K562 (cell line): ENCODE results near the gene PPP2R5A. TPM values are rescaled to one million over a fixed set of nuclear protein-coding genes. Genes with fewer than 3 reads are reported as not detected.

Experiments used
- CGGBP1 ChIP-seq: fragments of 250-450 bp; sonication (Bioruptor Pico); IDR thresholded peaks from 2 replicates; pipeline ENCODE4 v1.9.0; 2021; ENCODE audit warnings: mild to moderate bottlenecking
- E4F1 ChIP-seq: fragments of 250-450 bp; sonication (Bioruptor Pico); IDR thresholded peaks from 2 replicates; pipeline ENCODE4 v1.5.0; 2021; ENCODE audit warnings: mild to moderate bottlenecking, borderline replicate concordance
- GTF2E2 ChIP-seq: fragments of 200-800 bp; sonication (Bioruptor generic); IDR thresholded peaks from 2 replicates; pipeline ENCODE4 v1.6.1; 2016; ENCODE audit warnings: missing genetic modification characterization, missing compliant biosample characterization
- HEY1 ChIP-seq: fragments of 250-450 bp; sonication (Bioruptor Pico); IDR thresholded peaks from 2 replicates; pipeline ENCODE4 v1.5.0; 2020; ENCODE audit warnings: mild to moderate bottlenecking, moderate library complexity, borderline replicate concordance
- PHF21A ChIP-seq: fragments of 450-650 bp; IDR thresholded peaks from 2 replicates; pipeline ENCODE4 v1.6.1; 2017; ENCODE audit warnings: low read depth, borderline replicate concordance
- SNIP1 ChIP-seq: fragments of 450-650 bp; IDR thresholded peaks from 2 replicates; pipeline ENCODE4 v1.7.1; 2017; ENCODE audit warnings: low read depth, mild to moderate bottlenecking
- SREBF1 ChIP-seq: fragments of 150-350 bp; IDR thresholded peaks from 2 replicates; pipeline ENCODE4 v1.6.1; 2014; ENCODE audit warnings: antibody characterized with exemption, low read depth, low read length, borderline replicate concordance
- SRSF7 ChIP-seq: fragments of 200-400 bp; formaldehyde crosslinking; optimal IDR thresholded peaks from 2 replicates; pipeline ENCODE3; 2017; ENCODE audit warnings: mild to moderate bottlenecking, low read depth, low read length
- TRIM24 ChIP-seq, 2 experiments: fragments of 450-650 bp; IDR thresholded peaks; 2 replicates each; pipeline ENCODE4 v1.6.1; 2016
- TRIM28 ChIP-seq: fragments of 450-650 bp; IDR thresholded peaks from 2 replicates; pipeline ENCODE4 v1.6.1; 2017
- ZNF584 ChIP-seq: fragments of 200-800 bp; sonication (Bioruptor generic); IDR thresholded peaks from 2 replicates; pipeline ENCODE4 v1.6.1; 2016; ENCODE audit warnings: low read depth, mild to moderate bottlenecking, missing genetic modification characterization, missing compliant biosample characterization
- ZNF830 ChIP-seq: fragments of 250-450 bp; sonication (Bioruptor Pico); IDR thresholded peaks from 2 replicates; pipeline ENCODE4 v1.5.0; 2021; ENCODE audit warnings: mild to moderate bottlenecking
- polyA plus RNA-seq, 8 experiments: library from polyadenylated mRNA; depleted of rRNA in 4 of 8; stranded (reverse) in 5 of 8; unstranded in 3 of 8; fragments of >200 nt; fragmentation: Nextera tagmentation in 2 of 8; fragmentation: Illumina TruSeq in 1 of 8; extraction: Ambion mirVana in 2 of 8; extraction: Trizol in 1 of 8; gene quantifications; 2 replicates each; pipeline versions ENCODE4 v1.2.1 to v1.2.3, GENCODE V29; 2011 to 2014; ENCODE audit warnings: inconsistent platforms in 1 of 8, missing spikeins in 1 of 8
- total RNA-seq, 7 experiments: library from RNA; depleted of rRNA in 6 of 7; stranded (reverse); fragments of >200 nt in 6 of 7; fragmentation: Illumina TruSeq in 2 of 7; extraction: Trizol in 2 of 7; gene quantifications; 2 replicates each; pipeline versions ENCODE4 v1.2.1 to v1.2.3, GENCODE V29; 2011 to 2021; ENCODE audit warnings: low replicate concordance in 1 of 7
- TF ChIP-seq, protein P1 (sequence below): sonication (generic); formaldehyde crosslinking; IDR thresholded peaks from 2 replicates; pipeline ENCODE4 v1.8.1; 2022; ENCODE audit warnings: missing genetic modification reagents
- TF ChIP-seq, protein P2 (sequence below): sonication (generic); formaldehyde crosslinking; IDR thresholded peaks from 2 replicates; pipeline ENCODE4 v1.8.1; 2023; ENCODE audit warnings: missing genetic modification reagents, mild to moderate bottlenecking, borderline replicate concordance
- TF ChIP-seq, protein P3 (sequence below): fragments of 250-450 bp; sonication (Bioruptor Pico); IDR thresholded peaks from 2 replicates; pipeline ENCODE4 v1.5.1; 2021; ENCODE audit warnings: mild to moderate bottlenecking
- TF ChIP-seq, protein P4 (sequence below): IDR thresholded peaks from 2 replicates; pipeline ENCODE4 v1.6.1; 2011; ENCODE audit warnings: borderline replicate concordance, low read depth, mild to moderate bottlenecking, moderate library complexity, low read length; ENCODE audit not compliant: insufficient read depth, poor library complexity, severe bottlenecking

The PPP2R5A gene
- total and polyA plus RNA-seq, 9 of the 15 experiments (the other 6 are each of a cell fraction or from before 2014, with no cell fraction given), result 26.9 to 106 (median 64.3) TPM

- TF ChIP-seq, protein P1, sequence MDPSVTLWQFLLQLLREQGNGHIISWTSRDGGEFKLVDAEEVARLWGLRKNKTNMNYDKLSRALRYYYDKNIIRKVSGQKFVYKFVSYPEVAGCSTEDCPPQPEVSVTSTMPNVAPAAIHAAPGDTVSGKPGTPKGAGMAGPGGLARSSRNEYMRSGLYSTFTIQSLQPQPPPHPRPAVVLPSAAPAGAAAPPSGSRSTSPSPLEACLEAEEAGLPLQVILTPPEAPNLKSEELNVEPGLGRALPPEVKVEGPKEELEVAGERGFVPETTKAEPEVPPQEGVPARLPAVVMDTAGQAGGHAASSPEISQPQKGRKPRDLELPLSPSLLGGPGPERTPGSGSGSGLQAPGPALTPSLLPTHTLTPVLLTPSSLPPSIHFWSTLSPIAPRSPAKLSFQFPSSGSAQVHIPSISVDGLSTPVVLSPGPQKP (CRISPR knock-in tag), result no peak
- TF ChIP-seq CGGBP1 (CRISPR knock-in tag) (no peak), GTF2E2 (no peak), ZNF830 (no peak), TRIM24 (IDR thresholded peaks at IDR 0.05) (peak; percentile 57 to 76), E4F1 (CRISPR knock-in tag) (no peak), SRSF7 (no peak), PHF21A (no peak), SREBF1 (no peak), HEY1 (CRISPR knock-in tag) (no peak), SNIP1 (no peak), TRIM28 (peak; percentile 95), ZNF584 (CRISPR knock-in tag) (no peak)
- TF ChIP-seq, protein P2, sequence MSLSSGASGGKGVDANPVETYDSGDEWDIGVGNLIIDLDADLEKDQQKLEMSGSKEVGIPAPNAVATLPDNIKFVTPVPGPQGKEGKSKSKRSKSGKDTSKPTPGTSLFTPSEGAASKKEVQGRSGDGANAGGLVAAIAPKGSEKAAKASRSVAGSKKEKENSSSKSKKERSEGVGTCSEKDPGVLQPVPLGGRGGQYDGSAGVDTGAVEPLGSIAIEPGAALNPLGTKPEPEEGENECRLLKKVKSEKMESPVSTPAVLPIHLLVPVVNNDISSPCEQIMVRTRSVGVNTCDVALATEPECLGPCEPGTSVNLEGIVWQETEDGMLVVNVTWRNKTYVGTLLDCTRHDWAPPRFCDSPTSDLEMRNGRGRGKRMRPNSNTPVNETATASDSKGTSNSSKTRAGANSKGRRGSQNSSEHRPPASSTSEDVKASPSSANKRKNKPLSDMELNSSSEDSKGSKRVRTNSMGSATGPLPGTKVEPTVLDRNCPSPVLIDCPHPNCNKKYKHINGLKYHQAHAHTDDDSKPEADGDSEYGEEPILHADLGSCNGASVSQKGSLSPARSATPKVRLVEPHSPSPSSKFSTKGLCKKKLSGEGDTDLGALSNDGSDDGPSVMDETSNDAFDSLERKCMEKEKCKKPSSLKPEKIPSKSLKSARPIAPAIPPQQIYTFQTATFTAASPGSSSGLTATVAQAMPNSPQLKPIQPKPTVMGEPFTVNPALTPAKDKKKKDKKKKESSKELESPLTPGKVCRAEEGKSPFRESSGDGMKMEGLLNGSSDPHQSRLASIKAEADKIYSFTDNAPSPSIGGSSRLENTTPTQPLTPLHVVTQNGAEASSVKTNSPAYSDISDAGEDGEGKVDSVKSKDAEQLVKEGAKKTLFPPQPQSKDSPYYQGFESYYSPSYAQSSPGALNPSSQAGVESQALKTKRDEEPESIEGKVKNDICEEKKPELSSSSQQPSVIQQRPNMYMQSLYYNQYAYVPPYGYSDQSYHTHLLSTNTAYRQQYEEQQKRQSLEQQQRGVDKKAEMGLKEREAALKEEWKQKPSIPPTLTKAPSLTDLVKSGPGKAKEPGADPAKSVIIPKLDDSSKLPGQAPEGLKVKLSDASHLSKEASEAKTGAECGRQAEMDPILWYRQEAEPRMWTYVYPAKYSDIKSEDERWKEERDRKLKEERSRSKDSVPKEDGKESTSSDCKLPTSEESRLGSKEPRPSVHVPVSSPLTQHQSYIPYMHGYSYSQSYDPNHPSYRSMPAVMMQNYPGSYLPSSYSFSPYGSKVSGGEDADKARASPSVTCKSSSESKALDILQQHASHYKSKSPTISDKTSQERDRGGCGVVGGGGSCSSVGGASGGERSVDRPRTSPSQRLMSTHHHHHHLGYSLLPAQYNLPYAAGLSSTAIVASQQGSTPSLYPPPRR (CRISPR knock-in tag), result no peak
- TF ChIP-seq, protein P3, sequence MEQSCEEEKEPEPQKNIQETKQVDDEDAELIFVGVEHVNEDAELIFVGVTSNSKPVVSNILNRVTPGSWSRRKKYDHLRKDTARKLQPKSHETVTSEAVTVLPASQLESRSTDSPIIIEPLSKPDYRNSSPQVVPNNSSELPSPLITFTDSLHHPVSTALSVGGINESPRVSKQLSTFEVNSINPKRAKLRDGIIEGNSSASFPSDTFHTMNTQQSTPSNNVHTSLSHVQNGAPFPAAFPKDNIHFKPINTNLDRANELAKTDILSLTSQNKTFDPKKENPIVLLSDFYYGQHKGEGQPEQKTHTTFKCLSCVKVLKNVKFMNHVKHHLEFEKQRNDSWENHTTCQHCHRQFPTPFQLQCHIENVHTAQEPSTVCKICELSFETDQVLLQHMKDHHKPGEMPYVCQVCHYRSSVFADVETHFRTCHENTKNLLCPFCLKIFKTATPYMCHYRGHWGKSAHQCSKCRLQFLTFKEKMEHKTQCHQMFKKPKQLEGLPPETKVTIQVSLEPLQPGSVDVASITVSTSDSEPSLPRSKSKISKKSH (CRISPR knock-in tag), result no peak
- TF ChIP-seq, protein P4, sequence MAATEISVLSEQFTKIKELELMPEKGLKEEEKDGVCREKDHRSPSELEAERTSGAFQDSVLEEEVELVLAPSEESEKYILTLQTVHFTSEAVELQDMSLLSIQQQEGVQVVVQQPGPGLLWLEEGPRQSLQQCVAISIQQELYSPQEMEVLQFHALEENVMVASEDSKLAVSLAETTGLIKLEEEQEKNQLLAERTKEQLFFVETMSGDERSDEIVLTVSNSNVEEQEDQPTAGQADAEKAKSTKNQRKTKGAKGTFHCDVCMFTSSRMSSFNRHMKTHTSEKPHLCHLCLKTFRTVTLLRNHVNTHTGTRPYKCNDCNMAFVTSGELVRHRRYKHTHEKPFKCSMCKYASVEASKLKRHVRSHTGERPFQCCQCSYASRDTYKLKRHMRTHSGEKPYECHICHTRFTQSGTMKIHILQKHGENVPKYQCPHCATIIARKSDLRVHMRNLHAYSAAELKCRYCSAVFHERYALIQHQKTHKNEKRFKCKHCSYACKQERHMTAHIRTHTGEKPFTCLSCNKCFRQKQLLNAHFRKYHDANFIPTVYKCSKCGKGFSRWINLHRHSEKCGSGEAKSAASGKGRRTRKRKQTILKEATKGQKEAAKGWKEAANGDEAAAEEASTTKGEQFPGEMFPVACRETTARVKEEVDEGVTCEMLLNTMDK, result no peak
Observed at GRCh38 chr1:212396638-212397037, 111.4 kb downstream of the PPP2R5A start (continued).
